Lower leg skin (tissue), 3 donors: ENCODE results near the gene FLNB.

Experiments
- POLR2A ChIP-seq, 2 donors: fragments of 450-650 bp; IDR thresholded peaks; one replicate each; pipeline ENCODE4 v1.6.1; 2016 to 2017; ENCODE audit warnings: antibody characterized with exemption in 2 of 2, mild to moderate bottlenecking in 1 of 2, moderate library complexity in 1 of 2
- TF ChIP-seq, protein P1 (sequence below), 3 donors: fragments of 450-650 bp; IDR thresholded peaks; one replicate each; pipeline ENCODE4 v1.5.1; 2016; ENCODE audit warnings: antibody characterized with exemption in 3 of 3, mild to moderate bottlenecking in 3 of 3, moderate library complexity in 2 of 3

- TF ChIP-seq, protein P1, sequence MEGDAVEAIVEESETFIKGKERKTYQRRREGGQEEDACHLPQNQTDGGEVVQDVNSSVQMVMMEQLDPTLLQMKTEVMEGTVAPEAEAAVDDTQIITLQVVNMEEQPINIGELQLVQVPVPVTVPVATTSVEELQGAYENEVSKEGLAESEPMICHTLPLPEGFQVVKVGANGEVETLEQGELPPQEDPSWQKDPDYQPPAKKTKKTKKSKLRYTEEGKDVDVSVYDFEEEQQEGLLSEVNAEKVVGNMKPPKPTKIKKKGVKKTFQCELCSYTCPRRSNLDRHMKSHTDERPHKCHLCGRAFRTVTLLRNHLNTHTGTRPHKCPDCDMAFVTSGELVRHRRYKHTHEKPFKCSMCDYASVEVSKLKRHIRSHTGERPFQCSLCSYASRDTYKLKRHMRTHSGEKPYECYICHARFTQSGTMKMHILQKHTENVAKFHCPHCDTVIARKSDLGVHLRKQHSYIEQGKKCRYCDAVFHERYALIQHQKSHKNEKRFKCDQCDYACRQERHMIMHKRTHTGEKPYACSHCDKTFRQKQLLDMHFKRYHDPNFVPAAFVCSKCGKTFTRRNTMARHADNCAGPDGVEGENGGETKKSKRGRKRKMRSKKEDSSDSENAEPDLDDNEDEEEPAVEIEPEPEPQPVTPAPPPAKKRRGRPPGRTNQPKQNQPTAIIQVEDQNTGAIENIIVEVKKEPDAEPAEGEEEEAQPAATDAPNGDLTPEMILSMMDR (IDR thresholded peaks at IDR 0.05), result no peak
- no peak for TF ChIP-seq POLR2A (IDR thresholded peaks at IDR 0.05)
Measured at GRCh38 chr3:57968501-57968900, 39.7 kb upstream of the FLNB start.
